ENCODE results near the gene CHD1.

DNA sequence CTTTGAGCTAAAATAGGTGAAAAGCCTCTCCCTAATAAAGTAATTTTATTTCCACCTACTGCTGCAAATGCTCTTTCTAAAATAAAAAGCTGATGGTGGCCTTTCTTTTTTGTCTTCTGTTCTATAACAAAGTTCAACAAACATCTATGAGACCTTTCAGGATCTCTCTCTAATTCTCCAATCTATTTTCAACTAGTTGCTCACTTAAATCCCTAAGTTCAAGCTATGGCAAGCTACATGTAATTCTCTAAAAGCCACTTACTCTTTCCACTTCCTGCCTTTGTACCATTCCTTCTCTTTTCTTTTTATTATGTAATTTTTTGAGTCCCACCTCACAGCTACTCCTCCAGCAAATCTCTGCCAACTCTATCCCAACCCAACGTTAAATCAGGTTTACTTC lies 20.9 kb downstream of the CHD1 start:
- TF ChIP-seq, protein P1, sequence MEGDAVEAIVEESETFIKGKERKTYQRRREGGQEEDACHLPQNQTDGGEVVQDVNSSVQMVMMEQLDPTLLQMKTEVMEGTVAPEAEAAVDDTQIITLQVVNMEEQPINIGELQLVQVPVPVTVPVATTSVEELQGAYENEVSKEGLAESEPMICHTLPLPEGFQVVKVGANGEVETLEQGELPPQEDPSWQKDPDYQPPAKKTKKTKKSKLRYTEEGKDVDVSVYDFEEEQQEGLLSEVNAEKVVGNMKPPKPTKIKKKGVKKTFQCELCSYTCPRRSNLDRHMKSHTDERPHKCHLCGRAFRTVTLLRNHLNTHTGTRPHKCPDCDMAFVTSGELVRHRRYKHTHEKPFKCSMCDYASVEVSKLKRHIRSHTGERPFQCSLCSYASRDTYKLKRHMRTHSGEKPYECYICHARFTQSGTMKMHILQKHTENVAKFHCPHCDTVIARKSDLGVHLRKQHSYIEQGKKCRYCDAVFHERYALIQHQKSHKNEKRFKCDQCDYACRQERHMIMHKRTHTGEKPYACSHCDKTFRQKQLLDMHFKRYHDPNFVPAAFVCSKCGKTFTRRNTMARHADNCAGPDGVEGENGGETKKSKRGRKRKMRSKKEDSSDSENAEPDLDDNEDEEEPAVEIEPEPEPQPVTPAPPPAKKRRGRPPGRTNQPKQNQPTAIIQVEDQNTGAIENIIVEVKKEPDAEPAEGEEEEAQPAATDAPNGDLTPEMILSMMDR (IDR thresholded peaks at IDR 0.05), result no peak
- TF ChIP-seq POLR2A (IDR thresholded peaks at IDR 0.05) (no peak), EP300 (IDR thresholded peaks at IDR 0.05) (no peak)

Data from tibial nerve (tissue), 4 donors.